H1 (cell line): ENCODE data around the gene CAMK2G. TPM values are rescaled to one million over a fixed set of nuclear protein-coding genes. Genes with fewer than 3 reads are reported as not detected.

Source experiments
- ASH2L ChIP-seq: fragments of 200-600, 300-600 bp; sonication (generic); IDR thresholded peaks from one replicate; pipeline ENCODE4 v1.7.1; 2017; ENCODE audit warnings: low read length
- CHD2 ChIP-seq: IDR thresholded peaks from 2 replicates; pipeline ENCODE4 v1.6.1; 2012; ENCODE audit warnings: low read length, improper control_type of control experiment
- MAFK ChIP-seq: IDR thresholded peaks from 2 replicates; pipeline ENCODE4 v1.6.1; 2012; ENCODE audit warnings: low read depth, mild to moderate bottlenecking, improper control_type of control experiment, low read length
- POLR2AphosphoS5 ChIP-seq: IDR thresholded peaks from 2 replicates; pipeline ENCODE4 v1.6.1; 2011; ENCODE audit warnings: low read depth, low read length
- SIX5 ChIP-seq: IDR thresholded peaks from 2 replicates; pipeline ENCODE4 v1.6.1; 2011; ENCODE audit warnings: mild to moderate bottlenecking, low read depth, low read length
- polyA plus RNA-seq, 7 experiments: library from polyadenylated mRNA; depleted of rRNA in 3 of 7; stranded (reverse) in 5 of 7; unstranded in 2 of 7; fragments of >200 nt in 5 of 7; fragments of 200-250 nt in 2 of 7; gene quantifications; 1 replicate in 5 of 7; 2 replicates in 1 of 7; 4 replicates in 1 of 7; pipeline versions ENCODE4 v1.2.1 to v1.2.3, GENCODE V29; 2011 to 2013; ENCODE audit warnings: missing spikeins in 2 of 7, mixed read lengths in 2 of 7
- total RNA-seq: library from RNA; stranded (reverse); fragmentation: NEBNext Ultra II Directional; extraction: Animal tissue kit (Norgen Biotek cat#: 25700); gene quantifications from 2 replicates; pipeline ENCODE4 v1.2.1, GENCODE V29; 2021
- TF ChIP-seq, protein P1 (sequence below): fragments of 300-600 bp; sonication (generic); IDR thresholded peaks from 2 replicates; pipeline ENCODE4 v1.7.1; 2012; ENCODE audit warnings: low read length, moderate library complexity, mild to moderate bottlenecking, inconsistent platforms; ENCODE audit not compliant: insufficient replicate concordance
- TF ChIP-seq, protein P2 (sequence below): IDR thresholded peaks from 2 replicates; pipeline ENCODE4 v1.6.1; 2011; ENCODE audit warnings: low read length, improper control_type of control experiment
- TF ChIP-seq, protein P3 (sequence below): IDR thresholded peaks from 2 replicates; pipeline ENCODE4 v1.6.1; 2012; ENCODE audit warnings: low read length, inconsistent platforms

The CAMK2G gene
- total and polyA plus RNA-seq, 2 of the 8 experiments (the other 6 are each of a cell fraction or from before 2014, with no cell fraction given) = 28.9 to 31.7 TPM

DNA sequence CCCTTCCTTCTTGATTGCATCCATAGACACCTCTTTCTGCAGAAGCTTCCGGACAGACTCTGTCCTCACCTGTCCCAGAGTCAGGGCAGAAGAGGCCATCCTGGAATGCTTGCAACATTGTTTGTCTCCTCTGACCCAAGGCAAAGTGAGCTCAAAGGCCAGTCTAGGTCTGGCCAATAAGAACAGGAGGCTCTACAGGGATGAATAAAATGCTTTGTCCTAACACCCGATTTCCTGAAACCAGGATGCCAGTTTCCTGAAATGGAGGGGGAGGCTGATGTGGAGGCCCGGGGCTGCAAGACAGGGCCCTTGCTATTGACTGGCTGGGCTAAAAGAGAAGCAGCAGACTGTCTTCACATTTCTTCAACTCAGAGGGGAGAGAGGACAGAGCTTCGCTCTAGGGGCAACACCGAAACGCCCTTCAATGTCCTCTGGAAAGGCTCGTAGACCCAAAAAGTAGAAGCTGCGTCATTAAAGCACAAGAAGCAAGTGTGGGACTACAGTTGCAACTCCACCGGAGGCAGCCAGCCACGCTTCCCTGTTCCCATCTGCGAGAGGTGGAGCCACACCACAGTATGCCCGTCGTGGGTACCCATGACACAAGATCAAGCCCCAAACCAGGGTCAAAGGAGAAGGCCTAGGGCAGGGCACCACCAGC is 33.8 kb downstream of the CAMK2G start (continued):
- TF ChIP-seq, protein P1, sequence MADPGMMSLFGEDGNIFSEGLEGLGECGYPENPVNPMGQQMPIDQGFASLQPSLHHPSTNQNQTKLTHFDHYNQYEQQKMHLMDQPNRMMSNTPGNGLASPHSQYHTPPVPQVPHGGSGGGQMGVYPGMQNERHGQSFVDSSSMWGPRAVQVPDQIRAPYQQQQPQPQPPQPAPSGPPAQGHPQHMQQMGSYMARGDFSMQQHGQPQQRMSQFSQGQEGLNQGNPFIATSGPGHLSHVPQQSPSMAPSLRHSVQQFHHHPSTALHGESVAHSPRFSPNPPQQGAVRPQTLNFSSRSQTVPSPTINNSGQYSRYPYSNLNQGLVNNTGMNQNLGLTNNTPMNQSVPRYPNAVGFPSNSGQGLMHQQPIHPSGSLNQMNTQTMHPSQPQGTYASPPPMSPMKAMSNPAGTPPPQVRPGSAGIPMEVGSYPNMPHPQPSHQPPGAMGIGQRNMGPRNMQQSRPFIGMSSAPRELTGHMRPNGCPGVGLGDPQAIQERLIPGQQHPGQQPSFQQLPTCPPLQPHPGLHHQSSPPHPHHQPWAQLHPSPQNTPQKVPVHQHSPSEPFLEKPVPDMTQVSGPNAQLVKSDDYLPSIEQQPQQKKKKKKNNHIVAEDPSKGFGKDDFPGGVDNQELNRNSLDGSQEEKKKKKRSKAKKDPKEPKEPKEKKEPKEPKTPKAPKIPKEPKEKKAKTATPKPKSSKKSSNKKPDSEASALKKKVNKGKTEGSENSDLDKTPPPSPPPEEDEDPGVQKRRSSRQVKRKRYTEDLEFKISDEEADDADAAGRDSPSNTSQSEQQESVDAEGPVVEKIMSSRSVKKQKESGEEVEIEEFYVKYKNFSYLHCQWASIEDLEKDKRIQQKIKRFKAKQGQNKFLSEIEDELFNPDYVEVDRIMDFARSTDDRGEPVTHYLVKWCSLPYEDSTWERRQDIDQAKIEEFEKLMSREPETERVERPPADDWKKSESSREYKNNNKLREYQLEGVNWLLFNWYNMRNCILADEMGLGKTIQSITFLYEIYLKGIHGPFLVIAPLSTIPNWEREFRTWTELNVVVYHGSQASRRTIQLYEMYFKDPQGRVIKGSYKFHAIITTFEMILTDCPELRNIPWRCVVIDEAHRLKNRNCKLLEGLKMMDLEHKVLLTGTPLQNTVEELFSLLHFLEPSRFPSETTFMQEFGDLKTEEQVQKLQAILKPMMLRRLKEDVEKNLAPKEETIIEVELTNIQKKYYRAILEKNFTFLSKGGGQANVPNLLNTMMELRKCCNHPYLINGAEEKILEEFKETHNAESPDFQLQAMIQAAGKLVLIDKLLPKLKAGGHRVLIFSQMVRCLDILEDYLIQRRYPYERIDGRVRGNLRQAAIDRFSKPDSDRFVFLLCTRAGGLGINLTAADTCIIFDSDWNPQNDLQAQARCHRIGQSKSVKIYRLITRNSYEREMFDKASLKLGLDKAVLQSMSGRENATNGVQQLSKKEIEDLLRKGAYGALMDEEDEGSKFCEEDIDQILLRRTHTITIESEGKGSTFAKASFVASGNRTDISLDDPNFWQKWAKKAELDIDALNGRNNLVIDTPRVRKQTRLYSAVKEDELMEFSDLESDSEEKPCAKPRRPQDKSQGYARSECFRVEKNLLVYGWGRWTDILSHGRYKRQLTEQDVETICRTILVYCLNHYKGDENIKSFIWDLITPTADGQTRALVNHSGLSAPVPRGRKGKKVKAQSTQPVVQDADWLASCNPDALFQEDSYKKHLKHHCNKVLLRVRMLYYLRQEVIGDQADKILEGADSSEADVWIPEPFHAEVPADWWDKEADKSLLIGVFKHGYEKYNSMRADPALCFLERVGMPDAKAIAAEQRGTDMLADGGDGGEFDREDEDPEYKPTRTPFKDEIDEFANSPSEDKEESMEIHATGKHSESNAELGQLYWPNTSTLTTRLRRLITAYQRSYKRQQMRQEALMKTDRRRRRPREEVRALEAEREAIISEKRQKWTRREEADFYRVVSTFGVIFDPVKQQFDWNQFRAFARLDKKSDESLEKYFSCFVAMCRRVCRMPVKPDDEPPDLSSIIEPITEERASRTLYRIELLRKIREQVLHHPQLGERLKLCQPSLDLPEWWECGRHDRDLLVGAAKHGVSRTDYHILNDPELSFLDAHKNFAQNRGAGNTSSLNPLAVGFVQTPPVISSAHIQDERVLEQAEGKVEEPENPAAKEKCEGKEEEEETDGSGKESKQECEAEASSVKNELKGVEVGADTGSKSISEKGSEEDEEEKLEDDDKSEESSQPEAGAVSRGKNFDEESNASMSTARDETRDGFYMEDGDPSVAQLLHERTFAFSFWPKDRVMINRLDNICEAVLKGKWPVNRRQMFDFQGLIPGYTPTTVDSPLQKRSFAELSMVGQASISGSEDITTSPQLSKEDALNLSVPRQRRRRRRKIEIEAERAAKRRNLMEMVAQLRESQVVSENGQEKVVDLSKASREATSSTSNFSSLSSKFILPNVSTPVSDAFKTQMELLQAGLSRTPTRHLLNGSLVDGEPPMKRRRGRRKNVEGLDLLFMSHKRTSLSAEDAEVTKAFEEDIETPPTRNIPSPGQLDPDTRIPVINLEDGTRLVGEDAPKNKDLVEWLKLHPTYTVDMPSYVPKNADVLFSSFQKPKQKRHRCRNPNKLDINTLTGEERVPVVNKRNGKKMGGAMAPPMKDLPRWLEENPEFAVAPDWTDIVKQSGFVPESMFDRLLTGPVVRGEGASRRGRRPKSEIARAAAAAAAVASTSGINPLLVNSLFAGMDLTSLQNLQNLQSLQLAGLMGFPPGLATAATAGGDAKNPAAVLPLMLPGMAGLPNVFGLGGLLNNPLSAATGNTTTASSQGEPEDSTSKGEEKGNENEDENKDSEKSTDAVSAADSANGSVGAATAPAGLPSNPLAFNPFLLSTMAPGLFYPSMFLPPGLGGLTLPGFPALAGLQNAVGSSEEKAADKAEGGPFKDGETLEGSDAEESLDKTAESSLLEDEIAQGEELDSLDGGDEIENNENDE = no peak
- TF ChIP-seq, protein P2, sequence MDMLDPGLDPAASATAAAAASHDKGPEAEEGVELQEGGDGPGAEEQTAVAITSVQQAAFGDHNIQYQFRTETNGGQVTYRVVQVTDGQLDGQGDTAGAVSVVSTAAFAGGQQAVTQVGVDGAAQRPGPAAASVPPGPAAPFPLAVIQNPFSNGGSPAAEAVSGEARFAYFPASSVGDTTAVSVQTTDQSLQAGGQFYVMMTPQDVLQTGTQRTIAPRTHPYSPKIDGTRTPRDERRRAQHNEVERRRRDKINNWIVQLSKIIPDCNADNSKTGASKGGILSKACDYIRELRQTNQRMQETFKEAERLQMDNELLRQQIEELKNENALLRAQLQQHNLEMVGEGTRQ = no peak
- TF ChIP-seq CHD2 = no peak
- no peak for TF ChIP-seq SIX5
- no peak for TF ChIP-seq POLR2AphosphoS5
- no peak for TF ChIP-seq ASH2L
- TF ChIP-seq MAFK = no peak
- TF ChIP-seq, protein P3, sequence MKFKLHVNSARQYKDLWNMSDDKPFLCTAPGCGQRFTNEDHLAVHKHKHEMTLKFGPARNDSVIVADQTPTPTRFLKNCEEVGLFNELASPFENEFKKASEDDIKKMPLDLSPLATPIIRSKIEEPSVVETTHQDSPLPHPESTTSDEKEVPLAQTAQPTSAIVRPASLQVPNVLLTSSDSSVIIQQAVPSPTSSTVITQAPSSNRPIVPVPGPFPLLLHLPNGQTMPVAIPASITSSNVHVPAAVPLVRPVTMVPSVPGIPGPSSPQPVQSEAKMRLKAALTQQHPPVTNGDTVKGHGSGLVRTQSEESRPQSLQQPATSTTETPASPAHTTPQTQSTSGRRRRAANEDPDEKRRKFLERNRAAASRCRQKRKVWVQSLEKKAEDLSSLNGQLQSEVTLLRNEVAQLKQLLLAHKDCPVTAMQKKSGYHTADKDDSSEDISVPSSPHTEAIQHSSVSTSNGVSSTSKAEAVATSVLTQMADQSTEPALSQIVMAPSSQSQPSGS = no peak
